SH-SY5Y (cell line): ENCODE measurements around the gene LENG1.

ENCODE experiments used
- GATA2 ChIP-seq: IDR thresholded peaks from 2 replicates; pipeline ENCODE4 v1.6.1; 2011; ENCODE audit warnings: mild to moderate bottlenecking, low read depth, low read length
- GATA3 ChIP-seq: IDR thresholded peaks from 2 replicates; pipeline ENCODE4 v1.6.1; 2011; ENCODE audit warnings: low read depth, mild to moderate bottlenecking, low read length, moderate library complexity

GRCh38 chr19:54189735-54190502 lies 30.4 kb upstream of the LENG1 start:
- no peak for TF ChIP-seq GATA2
- TF ChIP-seq GATA3, result no peak
